Pancreas (tissue), 10 donors: ENCODE measurements around the gene SPOCK3. TPM values are rescaled to one million over a fixed set of nuclear protein-coding genes. Genes with fewer than 3 reads are reported as not detected.

Experiments
- ATAC-seq, 4 donors: fragments of 200-7000 bp; cut with Tn5 transposase; one replicate each; pipeline versions ENCODE4 v1.8.0 to v1.9.1; 2020; ENCODE audit warnings: mild to moderate bottlenecking in 4 of 4, moderate library complexity in 4 of 4
- DNase-seq, 6 donors: peaks; one replicate each; pipeline ENCODE4 v3.0.0-alpha.2; 2020
- FAIRE-seq: peaks from 2 replicates; lab custom pipeline; 2012; peaks lifted over from hg19 to GRCh38; lab: Jason Lieb, UNC
- H3K27ac ChIP-seq, 4 donors: fragments of 200-600 bp; sonication (generic); 1 replicate in 3 of 4; 2 replicates in 1 of 4; pipeline versions ENCODE4 v1.5.0 to v1.8.0; 2020
- H3K27me3 ChIP-seq, 4 donors: fragments of 200-600 bp; one replicate each; pipeline ENCODE4 v1.8.0; 2021
- H3K36me3 ChIP-seq, 3 donors: fragments of 200-600 bp; sonication (generic) in 1 of 3; one replicate each; pipeline versions ENCODE4 v1.5.0 to v1.8.0; 2020 to 2021
- H3K4me1 ChIP-seq, 3 donors: fragments of 200-600 bp; one replicate each; pipeline ENCODE4 v1.8.0; 2021
- H3K4me3 ChIP-seq, 4 donors: fragments of 200-600 bp; sonication (generic) in 2 of 4; one replicate each; pipeline versions ENCODE4 v1.5.0 to v1.8.0; 2020 to 2021
- H3K9me3 ChIP-seq, 4 donors: fragments of 200-600 bp; one replicate each; pipeline ENCODE4 v1.8.0; 2021
- CTCF ChIP-seq, 4 donors: fragments of 200-600 bp; sonication (generic) in 3 of 4; IDR thresholded peaks; one replicate each; pipeline versions ENCODE4 v1.5.0 to v1.8.0; 2021; ENCODE audit warnings: antibody characterized with exemption in 4 of 4
- WGBS, 2 donors: extraction: QIAGEN DNeasy Blood & Tissue Kit; methylation state at CpG; one replicate each; pipeline ENCODE4 v1.1.7; 2013; 5-methylcytosine and 5-hydroxymethylcytosine counted together
- intact Hi-C, 3 donors: fragments of 100-400 bp; cut with DNase I; formaldehyde crosslinking; loops; one replicate each; pipeline versions ENCODE4 v1.11.1 to v1.14.2; 2022
- polyA plus RNA-seq, 2 donors: library from polyadenylated mRNA; stranded (reverse); fragments of 200-250 nt; gene quantifications; one replicate each; pipeline ENCODE4 v1.2.3, GENCODE V29; 2013
- total RNA-seq, 6 donors: library from RNA; stranded (reverse); fragmentation: NEBNext Ultra II Directional in 4 of 6; extraction: Animal tissue kit (Norgen Biotek cat#: 25700) in 4 of 6; gene quantifications; one replicate each; pipeline versions ENCODE4 v1.2.1 to v1.2.4, GENCODE V29; 2021 to 2023
- donor health status: healthy with polysubstance abuse.
- donor health status: DM: no; HTN: no; CAD: no; lungs with moderate emphysema.
- donor health status: DM: no; HTN: no; CAD: no.
- donor health status: control.
- donor health status: control.
- donor health status: Bipolar disorder and iron deficiency.
- donor health status: DM: yes; HTN: yes; CAD: no.
- donor health status: DM: no; HTN: no; CAD: no.
- donor health status: DM: no; HTN: no; CAD: no.
- donor health status: DM: yes; HTN: yes; CAD: no.

Gene SPOCK3
- total and polyA plus RNA-seq, 8 donors: 0.16 to 3.1 (median 0.61) TPM

GRCh38 chr4:166687828-166688227 is 546.5 kb downstream of the SPOCK3 start:
- Histone ChIP-seq H3K4me3 (no peak overlapping the region), H3K36me3 (no peaks in the 10 kb centered on the region), H3K27ac (no peak overlapping the region), H3K27me3 (no peaks in the 10 kb centered on the region), H3K4me1 (no peaks in the 10 kb centered on the region), H3K9me3 (no peaks in the 10 kb centered on the region)
- TF ChIP-seq CTCF (IDR thresholded peaks at IDR 0.05): no peak
- no peak for FAIRE-seq
- intact Hi-C loops: no loop called here
- WGBS, 2 donors: 63 to 69% methylated on average over 1 of the region's 1 CpG
- DNase-seq: no peak
- no peak for ATAC-seq
